ENCODE results near the gene PIKFYVE.

The PIKFYVE gene

DNA sequence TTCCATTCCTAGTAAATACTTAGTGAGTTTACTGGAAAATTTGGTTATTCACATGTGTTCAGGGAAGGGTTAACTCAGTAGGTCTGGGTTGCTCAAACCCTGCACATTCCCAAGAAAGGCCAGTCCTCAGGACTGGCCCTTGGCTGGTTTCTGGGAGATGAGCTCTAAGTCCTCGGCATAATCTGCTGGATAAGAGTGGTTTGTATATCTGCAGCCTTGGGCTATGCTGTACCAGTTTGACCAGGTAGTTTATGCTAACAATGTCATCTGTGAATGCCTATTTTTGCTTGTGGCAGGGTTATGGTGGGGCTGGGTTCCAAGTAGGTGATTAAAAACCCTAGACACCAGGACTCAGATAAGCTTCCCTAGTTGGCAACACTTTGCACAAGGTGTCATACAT, 133.1 kb downstream of the PIKFYVE start:
- no peak for DNase-seq (ENCODE audit: low read depth)
- TF ChIP-seq, protein P1, sequence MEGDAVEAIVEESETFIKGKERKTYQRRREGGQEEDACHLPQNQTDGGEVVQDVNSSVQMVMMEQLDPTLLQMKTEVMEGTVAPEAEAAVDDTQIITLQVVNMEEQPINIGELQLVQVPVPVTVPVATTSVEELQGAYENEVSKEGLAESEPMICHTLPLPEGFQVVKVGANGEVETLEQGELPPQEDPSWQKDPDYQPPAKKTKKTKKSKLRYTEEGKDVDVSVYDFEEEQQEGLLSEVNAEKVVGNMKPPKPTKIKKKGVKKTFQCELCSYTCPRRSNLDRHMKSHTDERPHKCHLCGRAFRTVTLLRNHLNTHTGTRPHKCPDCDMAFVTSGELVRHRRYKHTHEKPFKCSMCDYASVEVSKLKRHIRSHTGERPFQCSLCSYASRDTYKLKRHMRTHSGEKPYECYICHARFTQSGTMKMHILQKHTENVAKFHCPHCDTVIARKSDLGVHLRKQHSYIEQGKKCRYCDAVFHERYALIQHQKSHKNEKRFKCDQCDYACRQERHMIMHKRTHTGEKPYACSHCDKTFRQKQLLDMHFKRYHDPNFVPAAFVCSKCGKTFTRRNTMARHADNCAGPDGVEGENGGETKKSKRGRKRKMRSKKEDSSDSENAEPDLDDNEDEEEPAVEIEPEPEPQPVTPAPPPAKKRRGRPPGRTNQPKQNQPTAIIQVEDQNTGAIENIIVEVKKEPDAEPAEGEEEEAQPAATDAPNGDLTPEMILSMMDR (conservative IDR thresholded peaks at IDR 0.05; ENCODE audit: low read depth, low read length): no peak
- H3K4me3 ChIP-seq (ENCODE audit: low read length): no peak overlapping the region

DNA sequence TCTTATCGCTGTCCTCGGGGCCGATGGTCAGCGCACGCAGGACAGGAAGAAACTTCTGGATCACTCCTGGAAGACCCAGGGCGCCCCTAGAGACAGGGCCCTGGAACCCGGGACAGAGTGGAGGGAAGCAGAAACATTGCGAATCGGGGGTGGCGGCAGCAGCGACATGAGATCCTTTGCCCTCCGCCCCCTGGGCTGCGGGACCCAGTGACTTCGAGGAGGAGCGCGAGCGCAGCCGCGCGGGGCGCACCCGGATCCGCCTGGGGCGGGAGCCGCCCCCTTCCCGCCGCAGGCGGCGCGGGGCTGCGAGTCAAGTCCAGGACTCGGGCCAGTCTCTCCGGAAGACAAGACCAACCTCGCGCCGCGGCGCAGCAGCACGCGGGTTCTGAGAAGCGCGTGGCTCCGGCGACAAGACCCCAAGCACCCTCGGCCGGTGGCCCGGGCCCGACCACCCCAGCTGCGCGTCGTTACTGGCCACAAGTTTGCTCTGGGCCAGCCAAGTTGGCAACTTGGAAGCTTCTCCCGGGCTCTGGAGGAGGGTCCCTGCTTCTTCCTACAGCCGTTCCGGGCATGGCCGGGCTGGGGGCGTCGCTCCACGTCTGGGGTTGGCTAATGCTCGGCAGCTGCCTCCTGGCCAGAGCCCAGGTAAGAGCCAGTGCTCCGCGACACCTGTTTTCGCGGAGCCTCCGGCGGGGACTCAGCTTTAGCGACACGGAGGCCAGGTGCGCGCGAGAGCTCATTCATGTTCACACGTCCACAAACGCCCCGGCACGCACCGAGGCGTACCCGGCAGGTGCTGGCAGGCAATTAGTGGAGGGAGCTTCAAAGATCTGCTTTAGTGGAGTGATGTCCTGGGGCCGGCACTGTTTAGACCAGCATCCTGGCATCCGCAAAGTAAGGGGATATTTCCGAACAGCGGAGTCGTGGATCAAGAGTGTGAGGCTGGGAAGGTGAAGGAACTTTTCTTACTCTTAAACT, 140.7 kb downstream of the PIKFYVE start, which contains the start of gene PTH2R:
TSS of gene PTH2R (plus strand) at position 319 of the 978 bp plus-strand sequence. CDS start at position 571, 252 bp downstream.
- DNase-seq (ENCODE audit: low read depth): no peak
- H3K4me3 ChIP-seq (ENCODE audit: low read length): peak within 1 kb of the TSS; percentile 43
- TF ChIP-seq, protein P1 (conservative IDR thresholded peaks at IDR 0.05; ENCODE audit: low read depth, low read length): peak; percentile 5

DNA sequence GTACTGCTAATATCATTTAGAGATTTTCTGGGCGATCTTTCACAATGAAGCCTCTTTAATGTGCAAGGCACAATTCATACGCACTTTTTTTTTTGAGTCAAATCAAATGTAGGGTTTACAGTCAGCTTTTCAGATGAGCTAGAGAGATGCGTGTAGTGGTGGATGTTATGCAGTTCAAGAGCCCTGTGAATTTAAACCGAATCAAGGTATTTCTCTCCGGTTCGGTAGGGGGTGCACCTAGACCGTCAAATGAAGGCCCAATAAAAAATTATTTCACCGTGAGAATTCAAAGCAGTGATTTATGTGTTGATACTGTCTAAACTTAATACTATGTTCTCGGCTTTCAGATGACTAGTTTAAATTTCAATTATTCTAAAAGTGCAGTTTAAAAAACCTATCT, 141.6 kb downstream of the PIKFYVE start:
- H3K4me3 ChIP-seq (ENCODE audit: low read length): no peak overlapping the region
- TF ChIP-seq, protein P1 (conservative IDR thresholded peaks at IDR 0.05; ENCODE audit: low read depth, low read length): peak; percentile 46
- DNase-seq (ENCODE audit: low read depth): peak; percentile 6
